Ishikawa (cell line): Measurements from ENCODE around the gene MARK3.

Source experiments
- EGR1 ChIP-seq: IDR thresholded peaks from 2 replicates; pipeline ENCODE4 v1.6.1; 2012
- MAX ChIP-seq: IDR thresholded peaks from 2 replicates; pipeline ENCODE4 v1.6.1; 2012
- RAD21 ChIP-seq: IDR thresholded peaks from 2 replicates; pipeline ENCODE4 v1.6.1; 2012; ENCODE audit warnings: low read depth
- REST ChIP-seq: IDR thresholded peaks from 2 replicates; pipeline ENCODE4 v1.6.1; 2012; ENCODE audit warnings: low read depth, mild to moderate bottlenecking
- TAF1 ChIP-seq: IDR thresholded peaks from 2 replicates; pipeline ENCODE4 v1.6.1; 2012; ENCODE audit warnings: low read depth, mild to moderate bottlenecking
- TCF12 ChIP-seq: IDR thresholded peaks from 2 replicates; pipeline ENCODE4 v1.6.1; 2012; ENCODE audit warnings: low read depth
- ZBTB7A ChIP-seq: IDR thresholded peaks from 2 replicates; pipeline ENCODE4 v1.6.1; 2012; ENCODE audit warnings: low read depth

GRCh38 chr14:103382376-103382775 is 2.8 kb upstream of the MARK3 start:
- TF ChIP-seq EGR1, result no peak
- TF ChIP-seq TAF1, result no peak
- no peak for TF ChIP-seq REST
- no peak for TF ChIP-seq RAD21
- no peak for TF ChIP-seq MAX
- TF ChIP-seq ZBTB7A, result no peak
- TF ChIP-seq TCF12, result no peak
